GM19455 (cell line): ENCODE results near the gene RGS11.

Experiments
- ATAC-seq: cut with Tn5 transposase; IDR thresholded peaks from one replicate; pipeline ENCODE4 v1.9.1; 2021; ENCODE audit not compliant: unreplicated experiment

RGS11 gene

GRCh38 chr16:296806-297510, 21.2 kb upstream of the RGS11 start:
- no peak for ATAC-seq

GRCh38 chr16:296276-296675, 20.5 kb upstream of the RGS11 start:
- no peak for ATAC-seq

- no peak for ATAC-seq
Observed at GRCh38 chr16:293043-293775, 17.5 kb upstream of the RGS11 start.

- ATAC-seq, result no peak
Observed at GRCh38 chr16:291539-291938, 15.8 kb upstream of the RGS11 start.

GRCh38 chr16:290681-291405, 15.1 kb upstream of the RGS11 start:
- ATAC-seq, result no peak

GRCh38 chr16:290015-290680, 14.4 kb upstream of the RGS11 start:
- ATAC-seq, result no peak

- no peak for ATAC-seq
Observed at GRCh38 chr16:289395-289997, 13.8 kb upstream of the RGS11 start.

GRCh38 chr16:287981-288920, 12.5 kb upstream of the RGS11 start:
- ATAC-seq, result no peak

GRCh38 chr16:287298-287811, 11.6 kb upstream of the RGS11 start:
- ATAC-seq, result no peak

- no peak for ATAC-seq
Observed at GRCh38 chr16:286491-287297, 10.9 kb upstream of the RGS11 start.

GRCh38 chr16:285146-286055, 9.7 kb upstream of the RGS11 start:
- ATAC-seq, result no peak

- no peak for ATAC-seq
Observed at GRCh38 chr16:284204-285120, 8.7 kb upstream of the RGS11 start.

- no peak for ATAC-seq
Observed at GRCh38 chr16:283033-283805, 7.5 kb upstream of the RGS11 start, which contains the start of gene PDIA2. PDIA2 (plus strand) TSS chr16:283164; CDS start chr16:283170, 6 bp downstream.

GRCh38 chr16:282491-282890, 6.7 kb upstream of the RGS11 start:
- ATAC-seq, result no peak

GRCh38 chr16:281660-282255, 6.0 kb upstream of the RGS11 start:
- ATAC-seq, result no peak
